Muscle layer of colon (tissue), 2 donors: ENCODE results near the gene CACNA1D.
"Not testable (repeated sequence)": the region's sequence is repeated elsewhere in the genome, so short reads cannot be mapped to it uniquely, and the experiment has no call there.

Experiments
- H3K27ac ChIP-seq: one replicate; pipeline ENCODE4 v1.7.0; 2013; ENCODE audit warnings: low read depth, mild to moderate bottlenecking, low read length, moderate library complexity
- H3K27me3 ChIP-seq, 2 donors: one replicate each; pipeline ENCODE4 v1.7.0; 2013; ENCODE audit warnings: low read length in 2 of 2, mild to moderate bottlenecking in 2 of 2; ENCODE audit not compliant: insufficient read depth in 2 of 2, control insufficient read depth in 1 of 2
- H3K36me3 ChIP-seq: one replicate; pipeline ENCODE4 v1.7.0; 2013; ENCODE audit warnings: mild to moderate bottlenecking, low read length; ENCODE audit not compliant: insufficient read depth
- H3K4me1 ChIP-seq: one replicate; pipeline ENCODE4 v1.7.0; 2013; ENCODE audit warnings: mild to moderate bottlenecking, low read length; ENCODE audit not compliant: insufficient read depth
- H3K4me3 ChIP-seq, 2 donors: one replicate each; pipeline ENCODE4 v1.7.0; 2013; ENCODE audit warnings: low read length in 2 of 2, low read depth in 1 of 2, mild to moderate bottlenecking in 1 of 2, moderate library complexity in 1 of 2
- H3K9ac ChIP-seq: one replicate; pipeline ENCODE4 v1.7.0; 2013; ENCODE audit warnings: low read length
- H3K9me3 ChIP-seq: one replicate; pipeline ENCODE4 v1.7.0; 2013; ENCODE audit warnings: mild to moderate bottlenecking, low read length
- donor health status: abdominal sarcoma.
- donor health status: Adenocarcinoma of cecum.

The CACNA1D gene

GRCh38 chr3:53624061-53624857 is 129.8 kb downstream of the CACNA1D start:
- Histone ChIP-seq H3K4me3 (no peak overlapping the region), H3K27ac (no peak overlapping the region), H3K9me3 (no peaks in the 10 kb centered on the region), H3K4me1 (no peaks in the 10 kb centered on the region), H3K27me3 (no peaks in the 10 kb centered on the region), H3K9ac (no peak overlapping the region), H3K36me3 (no peaks in the 10 kb centered on the region)

- Histone ChIP-seq H3K9ac (no peak overlapping the region), H3K4me3 (no peak overlapping the region), H3K4me1 (no peaks in the 10 kb centered on the region), H3K9me3 (no peaks in the 10 kb centered on the region), H3K36me3 (no peaks in the 10 kb centered on the region), H3K27me3 (no peaks in the 10 kb centered on the region), H3K27ac (no peak overlapping the region)
These were observed 132.5 kb downstream of the CACNA1D start for GRCh38 chr3:53626876-53627275.

GRCh38 chr3:53628536-53629401 is 134.4 kb downstream of the CACNA1D start:
- no peaks in the 10 kb centered on the region for H3K27me3 ChIP-seq
- no peaks in the 10 kb centered on the region for H3K36me3 ChIP-seq
- no peaks in the 10 kb centered on the region for H3K9me3 ChIP-seq
- H3K27ac ChIP-seq, result no peak overlapping the region
- no peak overlapping the region for H3K4me3 ChIP-seq
- H3K4me1 ChIP-seq, result no peaks in the 10 kb centered on the region
- no peak overlapping the region for H3K9ac ChIP-seq

GRCh38 chr3:53629402-53629723 is 135.0 kb downstream of the CACNA1D start:
- Histone ChIP-seq H3K4me3 (no peak overlapping the region), H3K4me1 (no peaks in the 10 kb centered on the region), H3K9ac (no peak overlapping the region), H3K9me3 (no peaks in the 10 kb centered on the region), H3K27me3 (no peaks in the 10 kb centered on the region), H3K36me3 (no peaks in the 10 kb centered on the region), H3K27ac (no peak overlapping the region)

GRCh38 chr3:53630547-53630946 is 136.1 kb downstream of the CACNA1D start:
- H3K4me3 ChIP-seq, result no peak overlapping the region
- H3K4me1 ChIP-seq, result no peaks in the 10 kb centered on the region
- H3K36me3 ChIP-seq, result no peaks in the 10 kb centered on the region
- no peaks in the 10 kb centered on the region for H3K9me3 ChIP-seq
- no peaks in the 10 kb centered on the region for H3K27me3 ChIP-seq
- H3K9ac ChIP-seq, result no peak overlapping the region
- H3K27ac ChIP-seq, result no peak overlapping the region

- Histone ChIP-seq H3K9me3 (no peaks in the 10 kb centered on the region), H3K4me3 (no peak overlapping the region), H3K27ac (no peak overlapping the region), H3K9ac (no peak overlapping the region), H3K27me3 (no peaks in the 10 kb centered on the region), H3K4me1 (no peaks in the 10 kb centered on the region), H3K36me3 (no peaks in the 10 kb centered on the region)
These were observed 138.9 kb downstream of the CACNA1D start for GRCh38 chr3:53633197-53633787.

- no peaks in the 10 kb centered on the region for H3K36me3 ChIP-seq
- H3K27ac ChIP-seq, result no peak overlapping the region
- H3K4me3 ChIP-seq, result no peak overlapping the region
- no peaks in the 10 kb centered on the region for H3K4me1 ChIP-seq
- no peaks in the 10 kb centered on the region for H3K9me3 ChIP-seq
- no peak overlapping the region for H3K9ac ChIP-seq
- no peaks in the 10 kb centered on the region for H3K27me3 ChIP-seq
These were observed 140.6 kb downstream of the CACNA1D start for GRCh38 chr3:53635041-53635440.

GRCh38 chr3:53638806-53639205 is 144.4 kb downstream of the CACNA1D start:
- H3K9me3 ChIP-seq, H3K9ac ChIP-seq, H3K27me3 ChIP-seq, H3K27ac ChIP-seq, H3K4me1 ChIP-seq, H3K36me3 ChIP-seq, H3K4me3 ChIP-seq: not testable (repeated sequence)

- Histone ChIP-seq H3K27ac (no peak overlapping the region), H3K9me3 (no peaks in the 10 kb centered on the region), H3K4me3 (no peak overlapping the region), H3K4me1 (no peaks in the 10 kb centered on the region), H3K27me3 (no peaks in the 10 kb centered on the region), H3K9ac (no peak overlapping the region), H3K36me3 (no peaks in the 10 kb centered on the region)
These were observed 147.0 kb downstream of the CACNA1D start for GRCh38 chr3:53641397-53641796.

- no peaks in the 10 kb centered on the region for H3K36me3 ChIP-seq
- H3K4me3 ChIP-seq, result no peak overlapping the region
- H3K9me3 ChIP-seq, result no peaks in the 10 kb centered on the region
- H3K27me3 ChIP-seq, result no peaks in the 10 kb centered on the region
- H3K9ac ChIP-seq, result no peak overlapping the region
- no peaks in the 10 kb centered on the region for H3K4me1 ChIP-seq
- H3K27ac ChIP-seq, result no peak overlapping the region
These were observed 147.8 kb downstream of the CACNA1D start for GRCh38 chr3:53642211-53642610.

- no peaks in the 10 kb centered on the region for H3K27me3 ChIP-seq
- H3K9ac ChIP-seq, result no peak overlapping the region
- no peaks in the 10 kb centered on the region for H3K36me3 ChIP-seq
- H3K4me3 ChIP-seq, result no peak overlapping the region
- H3K27ac ChIP-seq, result no peak overlapping the region
- H3K4me1 ChIP-seq, result peaks cover 6% of the 10 kb centered on the region
- no peaks in the 10 kb centered on the region for H3K9me3 ChIP-seq
These were observed 149.3 kb downstream of the CACNA1D start for GRCh38 chr3:53643757-53644156.
